ENCODE data around the gene BRAT1.

- TF ChIP-seq CTCF (conservative IDR thresholded peaks at IDR 0.05) (no peak), EZH2 (IDR thresholded peaks at IDR 0.05; ENCODE audit: low read depth) (no peak)
Measured at GRCh38 chr7:2517678-2518507, 37.4 kb downstream of the BRAT1 start.
